Measurements from ENCODE around the gene SLC6A8. TPM values are rescaled to one million over a fixed set of nuclear protein-coding genes. Genes with fewer than 3 reads are reported as not detected.

Gene SLC6A8
- 14.9 and 22.5 TPM in 2 replicates for total RNA-seq

GRCh38 chrX:153687121-153688039, at the start of gene SLC6A8:
TSS of gene SLC6A8 (plus strand) at chrX:153687926. CDS start at chrX:153688575, 649 bp downstream.

GRCh38 chrX:153646620-153647373, 40.9 kb upstream of the SLC6A8 start, which contains the start of gene DUSP9:
TSS of gene DUSP9 (plus strand) at chrX:153647203. CDS start at chrX:153647954, 751 bp downstream.

GRCh38 chrX:153673428-153674218, 14.1 kb upstream of the SLC6A8 start, which contains the start of gene PNCK:
TSS of gene PNCK (minus strand) at chrX:153673813. CDS start at chrX:153673076, 737 bp downstream.

GRCh38 chrX:153724252-153725038, 36.7 kb downstream of the SLC6A8 start, which contains the start of the genes ABCD1 and BCAP31:
TSS of gene ABCD1 (plus strand) at chrX:153724856. CDS start at chrX:153725267, 411 bp downstream.
TSS of gene BCAP31 (minus strand) at chrX:153724387. CDS start at chrX:153723244, 1,143 bp downstream.

Small RNAs within 50 kb of the gene (small RNA-seq; reads per million reads assigned to genes)
- not detected for gene RN7SL687P

Other genes starting within 250 kb of the SLC6A8 start
- 0.54 and 1.3 TPM in 2 replicates for gene TREX2, start 241.9 kb upstream of the SLC6A8 start, total RNA-seq
- 11.0 and 13.7 TPM in 2 replicates for gene HAUS7, start 217.3 kb upstream of the SLC6A8 start, total RNA-seq
- 116 and 154 TPM in 2 replicates for gene BGN, start 192.9 kb upstream of the SLC6A8 start, total RNA-seq
- gene ATP2B3, start 170.3 kb upstream of the SLC6A8 start, total RNA-seq: under 0.01 and 0.32 TPM in 2 replicates
- gene CCNQ, start 88.8 kb upstream of the SLC6A8 start, total RNA-seq: 18.2 and 23.9 TPM in 2 replicates
- gene DUSP9, start 40.7 kb upstream of the SLC6A8 start, total RNA-seq: not detected in 2 replicates
- 0.39 and 0.65 TPM in 2 replicates for gene PNCK, start 14.1 kb upstream of the SLC6A8 start, total RNA-seq
- 114 and 131 TPM in 2 replicates for gene BCAP31, start 36.5 kb downstream of the SLC6A8 start, total RNA-seq
- gene ABCD1, start 36.9 kb downstream of the SLC6A8 start, total RNA-seq: 13.2 and 13.3 TPM in 2 replicates
- 4.7 and 5.0 TPM in 2 replicates for gene PLXNB3, start 76.3 kb downstream of the SLC6A8 start, total RNA-seq
- 0.65 TPM in 2 replicates for gene SRPK3, start 93.1 kb downstream of the SLC6A8 start, total RNA-seq
- 41.1 and 41.8 TPM in 2 replicates for gene IDH3G, start 106.4 kb downstream of the SLC6A8 start, total RNA-seq
- 170 and 202 TPM in 2 replicates for gene SSR4, start 106.7 kb downstream of the SLC6A8 start, total RNA-seq
- 0.78 and 0.97 TPM in 2 replicates for gene PDZD4, start 142.6 kb downstream of the SLC6A8 start, total RNA-seq
- gene L1CAM, start 198.2 kb downstream of the SLC6A8 start, total RNA-seq: 0.43 and 0.52 TPM in 2 replicates
- gene AVPR2, start 216.7 kb downstream of the SLC6A8 start, total RNA-seq: not detected in 2 replicates
- 1.2 and 1.7 TPM in 2 replicates for gene ARHGAP4, start 238.3 kb downstream of the SLC6A8 start, total RNA-seq
- 46.7 and 47.6 TPM in 2 replicates for gene NAA10, start 247.1 kb downstream of the SLC6A8 start, total RNA-seq